HL-60/S4 treated with phorbol 12-myristate 13-acetate at 8.2 ng/mL for 4 days and 3 days (cell line): ENCODE measurements around the gene SEMA6D.

Experiments
- in situ Hi-C: fragments of 300-500 bp; cut with MboI; formaldehyde crosslinking; loops from 2 replicates; pipeline ENCODE4 v1.15.0; 2022; ENCODE audit warnings: low sequenced_read_pairs

The SEMA6D gene

GRCh38 chr15:47820747-47821319, 103.5 kb downstream of the SEMA6D start:
- in situ Hi-C loops: no loop called here

- in situ Hi-C loops: no loop called here
Observed at GRCh38 chr15:47822048-47822447, 104.7 kb downstream of the SEMA6D start.
